DMS153 (cell line): Measurements from ENCODE around the gene HOXA2.

Source experiments
- DNase-seq: peaks from one replicate; lab custom pipeline; 2025; lab: John Stamatoyannopoulos, UW

HOXA2 gene

DNA sequence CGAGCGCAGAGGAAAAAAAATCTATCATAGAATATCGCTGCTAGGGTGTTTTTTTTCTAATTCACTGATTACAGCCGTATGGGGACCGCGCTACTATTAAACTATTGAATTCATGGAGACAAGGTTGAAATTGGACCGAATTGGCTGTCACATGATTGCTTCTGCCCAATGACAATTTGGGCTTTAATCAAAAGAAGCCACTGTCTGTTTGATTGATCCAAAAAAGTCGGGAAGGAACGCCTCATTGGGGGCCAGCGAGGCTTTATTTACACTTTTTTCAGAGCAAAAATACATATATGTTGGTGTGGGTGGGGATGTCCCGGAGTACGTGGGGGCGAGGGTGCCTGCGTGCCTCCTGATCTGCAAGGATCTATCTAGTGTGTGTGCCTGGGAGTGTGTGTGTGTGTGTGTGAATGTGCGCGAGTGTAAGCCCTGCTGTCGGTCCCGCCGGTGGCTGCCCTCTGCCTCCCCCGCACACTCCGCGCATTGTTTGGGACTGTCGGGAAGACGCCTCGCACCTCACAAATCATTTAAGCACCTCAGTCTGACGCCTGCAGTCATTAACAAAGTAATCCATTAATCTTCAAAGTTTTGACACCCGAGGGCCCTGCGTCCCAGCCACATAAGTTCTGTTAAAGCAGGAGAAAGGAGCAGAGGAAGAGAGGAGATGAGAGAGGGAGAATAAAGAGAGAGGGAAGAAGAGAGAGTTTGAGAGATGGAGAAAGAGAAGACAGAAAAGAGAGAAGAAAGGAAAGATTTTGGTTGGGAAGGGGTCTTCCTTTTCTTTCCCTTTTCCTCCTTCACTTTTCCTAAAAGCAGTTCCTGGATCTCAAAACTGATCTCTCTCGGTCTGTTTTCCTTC is at the start of gene HOXA2:
TSS of gene HOXA2 (minus strand) at position 103 of the 862 bp plus-strand sequence. CDS start 183 bp downstream, outside the sequence.
- no peak for DNase-seq

DNA sequence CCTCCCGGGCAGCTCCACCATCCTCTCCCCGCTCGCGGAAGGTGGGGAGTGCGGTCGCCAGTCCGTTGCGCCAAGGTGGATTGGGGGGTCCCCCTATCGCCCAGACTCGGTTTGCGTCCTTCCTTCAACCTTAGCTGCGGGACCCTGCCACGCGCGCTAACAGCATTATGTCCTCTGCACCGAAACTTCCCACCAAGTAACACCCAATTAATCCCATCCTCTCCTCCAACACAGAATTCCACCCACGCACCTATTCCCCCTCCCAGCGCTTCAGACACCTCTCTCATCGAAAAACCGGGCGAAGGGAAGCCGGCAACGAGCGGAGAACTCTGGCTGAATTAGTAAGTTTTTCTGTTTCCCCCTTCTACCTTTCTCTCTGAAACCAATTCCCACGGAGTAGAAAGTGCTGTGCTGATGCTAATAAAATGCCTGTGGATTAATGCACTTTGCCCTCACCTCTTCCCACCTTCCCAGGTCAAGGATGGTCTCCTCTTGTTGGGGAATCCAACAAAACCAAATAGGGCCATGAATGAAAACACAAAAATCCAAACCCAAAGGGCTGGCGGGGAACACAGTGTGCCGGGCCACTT is 49.0 kb upstream of the HOXA2 start:
- DNase-seq, result no peak

DNA sequence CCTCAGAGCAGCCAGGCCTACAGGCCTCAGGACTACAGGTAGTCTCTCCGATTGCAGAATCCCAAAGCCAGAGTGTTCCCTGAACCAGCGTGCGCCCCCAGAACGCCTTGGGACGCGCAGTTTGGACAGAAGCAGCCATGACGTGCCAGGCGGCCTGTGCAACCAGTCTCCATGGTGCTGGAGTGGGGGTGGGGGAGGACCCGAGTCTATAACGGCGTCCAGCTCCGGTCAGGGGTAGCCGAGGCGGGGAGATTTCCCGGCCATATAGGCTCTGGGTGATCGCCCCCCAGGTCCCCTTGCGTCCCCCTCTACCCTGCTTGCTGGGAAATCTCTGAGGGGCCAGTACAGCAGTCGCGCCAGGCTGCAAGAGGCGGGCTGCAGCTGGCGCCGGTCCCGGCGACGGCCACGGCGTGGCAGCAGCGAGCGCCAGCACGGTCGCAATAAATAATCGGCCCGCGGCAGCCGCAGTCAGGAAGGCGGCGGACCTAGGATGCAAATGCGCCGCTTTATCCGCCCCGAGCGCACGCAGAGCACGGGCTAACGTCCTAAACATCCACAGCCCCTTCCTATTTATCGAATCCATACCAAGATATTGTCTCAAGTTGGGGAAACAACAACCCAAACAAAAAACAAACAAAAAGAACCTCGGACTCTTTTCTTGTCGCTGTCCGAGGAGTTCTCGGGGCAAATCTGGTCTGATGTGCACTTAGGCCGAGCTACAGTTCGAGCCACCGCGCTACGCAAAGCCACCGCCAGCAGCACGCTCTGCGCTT is 48.3 kb upstream of the HOXA2 start:
- peak; percentile 78 for DNase-seq

GRCh38 chr7:27149842-27150567 is 47.5 kb upstream of the HOXA2 start:
- no peak for DNase-seq

DNA sequence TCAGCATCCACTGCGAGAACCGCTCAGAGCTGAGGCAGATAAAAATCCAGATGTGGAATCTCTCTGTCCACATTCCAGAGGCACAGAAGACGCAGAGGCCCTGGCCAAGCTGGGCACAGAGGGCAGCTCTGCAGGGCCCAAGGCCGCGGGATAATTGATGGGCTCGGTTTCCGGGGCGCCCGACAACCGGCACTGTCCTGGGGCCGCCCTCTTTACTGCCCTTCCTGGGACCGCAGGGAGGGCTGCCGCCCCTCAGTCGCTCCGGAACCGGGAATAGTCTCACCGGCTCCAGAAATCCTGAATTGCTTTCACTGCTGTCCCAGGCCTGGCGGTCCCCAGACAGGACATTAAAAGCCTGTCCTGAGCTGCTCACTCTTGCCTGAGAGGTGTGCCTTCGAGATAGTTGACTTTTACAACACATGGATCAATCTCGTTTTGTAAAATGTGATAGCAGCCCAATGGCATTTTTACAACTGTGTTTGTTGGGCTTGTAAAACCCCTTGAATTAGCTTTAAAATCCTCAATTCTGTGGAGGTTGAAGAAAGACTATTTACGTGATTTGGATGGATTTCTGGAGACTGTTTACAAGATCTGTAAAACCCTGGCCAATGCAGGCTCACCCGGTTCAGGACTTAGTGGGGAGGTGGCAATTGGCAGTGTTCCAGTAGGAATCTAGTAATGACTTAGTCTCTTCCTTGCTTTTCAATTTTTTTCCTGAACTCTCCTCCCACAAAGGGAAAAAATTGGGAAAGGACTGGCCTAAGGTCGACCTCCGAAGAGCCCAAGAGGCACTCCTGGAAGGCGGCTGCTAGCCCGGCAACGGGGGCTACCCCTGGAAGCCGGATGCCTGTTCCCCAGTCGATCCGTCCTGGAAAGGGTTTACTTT is 46.5 kb upstream of the HOXA2 start:
- no peak for DNase-seq

- peak; percentile 58 for DNase-seq
Observed at GRCh38 chr7:27148031-27148755, 45.7 kb upstream of the HOXA2 start.

DNA sequence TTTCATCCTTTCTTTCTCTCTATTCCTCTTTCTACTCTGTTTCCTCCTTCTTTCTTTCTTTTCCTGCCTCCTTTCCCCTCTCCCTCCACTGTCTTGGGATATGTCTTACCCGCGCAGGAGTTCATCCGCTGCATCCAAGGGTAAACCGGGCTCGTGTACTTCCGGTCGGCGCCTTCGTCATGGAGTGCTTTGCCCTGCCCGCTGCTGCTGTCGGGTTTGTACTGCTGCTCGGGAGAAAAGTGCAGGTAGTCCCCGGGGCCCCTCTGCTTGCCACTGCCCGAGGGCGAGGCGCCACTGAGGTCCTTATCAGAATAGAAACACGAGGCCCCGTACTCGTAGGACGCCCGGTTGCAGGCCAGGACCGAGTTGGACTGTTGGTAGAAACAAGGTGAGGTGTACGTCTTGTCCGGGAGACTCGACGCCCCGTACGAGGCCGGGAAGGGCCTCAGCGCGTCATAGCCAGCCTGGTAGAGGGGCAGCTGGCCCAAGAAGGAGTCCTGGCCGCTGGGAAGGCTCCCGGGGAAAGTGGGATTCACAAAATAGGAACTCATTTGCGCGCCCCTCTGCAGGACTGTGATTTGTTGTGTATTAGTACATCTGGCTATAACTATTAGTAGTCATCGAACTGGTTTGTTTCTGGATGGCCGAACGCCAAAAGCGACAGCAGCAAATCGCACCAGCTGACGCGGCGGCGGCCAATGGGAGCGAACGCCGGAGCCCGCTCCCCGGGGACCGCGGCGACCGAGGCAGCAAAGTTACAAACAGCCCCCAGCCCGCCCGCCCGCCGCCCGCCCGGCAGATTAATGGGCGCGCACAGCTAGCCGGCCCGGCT is 44.9 kb upstream of the HOXA2 start, which contains the start of gene HOXA6:
TSS of gene HOXA6 (minus strand) at position 576 of the 832 bp plus-strand sequence. CDS start at position 551, 25 bp downstream.
- peak; percentile 69 for DNase-seq

DNA sequence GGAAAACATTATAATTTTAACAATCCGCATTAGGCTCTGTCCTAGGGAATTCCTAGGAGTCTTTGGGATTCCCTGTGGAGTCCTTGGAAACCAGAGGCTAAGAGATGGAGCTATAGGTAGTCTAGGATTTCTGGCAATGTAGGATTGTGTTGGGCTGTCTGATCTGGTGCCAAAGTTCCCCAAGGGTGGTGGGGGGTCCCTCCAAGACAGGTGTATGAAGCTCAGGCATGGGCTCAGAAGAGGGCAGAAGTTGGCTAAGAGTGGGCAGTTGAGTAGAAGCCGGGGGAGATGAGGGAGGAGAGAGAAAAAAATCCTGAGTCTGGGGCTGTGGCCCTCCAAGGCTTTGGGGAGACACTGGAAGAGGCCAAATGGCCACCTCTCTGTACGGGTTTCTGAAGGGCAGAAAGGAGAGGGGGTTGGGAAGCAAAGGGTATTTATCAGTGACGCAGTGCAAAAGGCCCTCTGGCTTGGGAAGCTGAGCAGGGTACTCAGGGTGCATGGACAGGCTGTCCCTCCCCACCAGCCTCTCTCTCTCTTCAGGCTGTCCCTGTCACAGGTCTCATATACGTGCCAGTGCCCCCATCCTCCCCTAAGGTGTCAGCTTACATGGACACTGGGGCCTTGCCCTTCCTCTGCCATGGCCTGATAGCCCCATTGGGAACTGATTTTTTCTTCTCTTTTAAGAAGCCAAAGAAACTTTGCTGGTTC is 44.2 kb upstream of the HOXA2 start:
- no peak for DNase-seq

GRCh38 chr7:27145914-27146412 is 43.5 kb upstream of the HOXA2 start:
- no peak for DNase-seq

GRCh38 chr7:27145165-27145913 is 42.9 kb upstream of the HOXA2 start:
- no peak for DNase-seq

DNA sequence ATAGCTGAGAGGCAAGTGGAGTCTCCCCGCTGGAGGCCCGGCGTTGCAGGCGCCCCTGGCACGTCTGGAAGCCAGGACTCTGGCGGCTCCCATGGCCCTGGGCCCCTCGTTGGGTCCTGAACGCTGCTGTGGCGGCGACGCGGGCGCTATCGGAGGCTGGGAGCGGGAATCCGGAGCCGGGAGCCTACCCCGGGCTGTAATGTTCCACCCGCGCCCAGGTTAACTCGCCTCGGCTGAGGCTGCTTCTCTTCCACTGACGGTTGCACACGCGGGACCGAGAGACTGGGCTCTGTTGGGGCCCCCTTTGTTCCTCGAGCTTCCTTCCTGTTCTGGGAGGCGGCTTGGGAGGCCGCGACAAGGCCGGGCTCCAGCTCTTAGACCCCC is 42.3 kb upstream of the HOXA2 start:
- no peak for DNase-seq

DNA sequence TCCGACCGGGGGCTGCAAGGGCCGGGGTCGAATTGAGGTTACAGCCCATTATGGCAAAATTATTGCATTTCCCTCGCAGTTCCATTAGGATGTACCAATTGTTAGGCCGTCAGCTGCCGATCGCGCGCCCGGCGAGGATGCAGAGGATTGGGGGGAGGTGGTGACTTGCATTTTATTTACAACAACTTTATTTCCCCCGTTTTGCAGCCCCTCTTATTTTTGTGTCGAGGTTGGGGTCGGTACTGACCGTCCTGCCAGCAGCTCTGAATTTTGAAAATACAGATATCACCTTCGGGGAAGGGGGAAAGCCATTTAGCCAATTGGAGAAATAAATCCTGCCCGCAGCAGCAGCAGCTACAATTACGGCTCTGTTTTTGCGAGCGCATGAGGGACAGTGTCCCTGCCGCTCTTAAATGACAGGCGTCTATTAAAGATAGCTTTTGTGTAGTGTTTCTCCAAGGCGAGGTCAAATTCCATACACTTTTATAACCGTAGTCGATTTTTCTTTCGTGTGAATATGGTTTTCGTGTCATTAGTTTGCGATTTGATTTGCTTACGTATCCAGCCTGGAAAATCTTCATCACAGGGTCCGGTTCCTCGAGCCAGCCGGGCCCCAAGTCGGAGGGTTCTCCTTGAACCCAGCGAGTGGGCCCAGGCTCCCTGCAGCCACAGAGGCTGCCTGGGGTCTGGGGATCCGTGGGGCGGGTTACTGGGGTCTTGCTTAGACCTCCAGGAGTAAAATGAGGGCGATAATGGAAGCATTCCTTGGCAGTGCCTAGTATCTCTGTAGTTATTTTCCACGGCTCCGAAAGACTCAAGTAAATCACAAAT is 41.7 kb upstream of the HOXA2 start:
- DNase-seq, result no peak

GRCh38 chr7:27143023-27143949 is 40.8 kb upstream of the HOXA2 start, which contains the start of gene HOXA5:
TSS of gene HOXA5 (minus strand) at chr7:27143681. CDS start at chr7:27143607, 74 bp downstream.
- no peak for DNase-seq

DNA sequence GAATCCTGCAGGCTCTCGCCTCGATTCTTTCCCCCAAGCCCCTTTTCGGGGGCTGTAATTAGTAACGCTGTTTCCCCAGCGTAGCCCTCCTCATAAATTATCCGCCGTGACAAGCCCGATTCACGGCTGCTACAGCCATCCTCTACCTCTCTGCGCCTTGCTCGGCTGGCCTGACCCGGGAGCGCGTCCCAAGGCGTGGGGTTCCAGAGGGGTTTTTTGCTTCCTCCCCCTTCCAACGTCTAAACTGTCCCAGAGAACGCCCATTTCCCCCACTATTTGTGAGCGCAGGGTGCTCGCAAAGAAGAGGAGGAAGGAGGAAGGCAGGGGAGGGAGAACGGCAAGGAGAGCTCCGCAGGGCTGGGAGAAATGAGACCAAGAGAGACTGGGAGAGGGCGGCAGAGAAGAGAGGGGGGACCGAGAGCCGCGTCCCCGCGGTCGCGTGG is 40.1 kb upstream of the HOXA2 start:
- no peak for DNase-seq

DNA sequence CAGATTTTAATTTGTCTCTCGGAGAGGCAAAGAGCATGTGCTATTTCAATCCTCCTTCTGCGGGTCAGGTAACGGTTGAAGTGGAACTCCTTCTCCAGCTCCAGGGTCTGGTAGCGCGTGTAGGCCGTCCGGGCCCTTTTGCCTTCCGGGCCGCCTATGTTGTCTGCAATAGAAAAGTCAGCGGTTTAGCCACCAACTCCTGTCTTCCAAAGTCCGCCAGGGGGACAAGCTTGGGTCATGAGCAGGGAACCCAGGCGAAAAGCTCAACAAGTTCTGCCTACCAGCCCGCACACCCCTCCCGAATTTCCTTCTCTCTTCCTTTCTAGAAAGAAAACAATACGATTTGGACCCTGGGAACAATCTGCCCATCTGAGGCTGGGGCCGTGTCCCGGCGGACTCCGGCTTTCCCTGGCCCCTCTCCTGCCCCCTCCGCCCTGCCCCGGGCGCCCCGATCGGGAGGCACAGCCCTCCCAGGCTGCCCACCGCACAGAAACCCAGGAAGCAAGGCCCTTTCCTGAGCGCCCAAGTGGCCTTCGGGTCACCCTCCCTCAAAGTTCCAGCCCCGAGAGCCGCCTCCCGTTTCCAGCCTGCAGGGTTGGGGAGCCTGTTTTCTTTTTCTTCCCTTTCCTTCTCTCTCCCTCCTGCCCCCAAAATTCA is 39.6 kb upstream of the HOXA2 start:
- DNase-seq, result no peak
